ENCODE data around the gene CHL1.

CHL1 gene

DNA sequence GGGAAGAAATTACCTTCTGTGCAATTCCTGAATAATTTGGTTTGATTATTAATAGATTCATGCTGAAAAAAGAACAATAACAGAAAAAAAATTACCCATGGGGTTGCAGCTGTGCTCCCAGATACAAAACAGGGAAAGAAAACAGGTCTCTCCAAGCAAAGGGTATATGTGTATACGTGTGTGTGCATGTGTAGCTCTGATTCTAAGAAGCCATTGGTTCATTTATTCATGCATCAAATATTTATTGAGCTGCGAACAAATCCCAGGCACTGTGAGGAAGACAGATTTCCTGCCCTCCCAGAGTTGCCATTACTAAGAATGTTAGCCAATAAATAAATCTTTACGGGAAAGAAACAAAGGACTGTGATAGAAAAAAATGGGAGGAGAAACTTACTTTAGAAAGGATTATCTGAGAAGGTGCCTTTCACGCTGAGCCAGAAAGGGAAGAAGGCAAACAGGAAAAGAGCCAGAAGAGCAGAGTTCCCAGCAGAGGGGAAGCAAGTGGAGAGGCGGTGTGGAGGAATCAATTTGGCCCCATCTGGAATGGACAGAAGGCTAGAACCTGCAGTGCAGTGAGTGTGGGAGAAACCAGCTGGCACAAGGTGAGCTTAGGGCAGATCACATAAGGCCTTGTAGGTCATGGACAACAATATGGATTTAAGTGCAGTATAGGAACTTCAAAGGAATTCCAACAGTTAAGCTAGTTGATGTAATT, 20.7 kb downstream of the CHL1 start:
- no peak for DNase-seq (ENCODE audit: low spot score)

DNA sequence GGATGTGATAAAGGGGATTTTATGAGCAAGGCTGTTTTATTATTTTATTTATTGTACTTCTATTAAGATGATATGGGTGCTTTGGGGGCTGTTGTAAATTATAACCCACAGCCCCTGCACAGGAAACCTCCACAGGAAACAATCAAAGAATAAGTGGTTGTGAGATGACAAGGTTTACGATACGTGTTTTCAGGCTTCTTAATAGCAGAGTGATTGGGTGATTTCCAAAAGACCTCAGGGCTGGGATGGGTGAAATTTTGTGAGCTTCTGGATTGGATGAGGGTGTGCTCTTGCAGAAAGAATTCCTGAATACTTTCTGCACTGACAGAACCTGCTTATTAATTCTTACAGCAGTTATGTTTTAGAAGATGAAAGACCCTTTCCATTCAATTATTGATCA, 21.4 kb downstream of the CHL1 start:
- DNase-seq (ENCODE audit: low spot score): no peak

- no peak for DNase-seq (ENCODE audit: low spot score)
Observed at GRCh38 chr3:228442-229182, 32.0 kb downstream of the CHL1 start.

DNA sequence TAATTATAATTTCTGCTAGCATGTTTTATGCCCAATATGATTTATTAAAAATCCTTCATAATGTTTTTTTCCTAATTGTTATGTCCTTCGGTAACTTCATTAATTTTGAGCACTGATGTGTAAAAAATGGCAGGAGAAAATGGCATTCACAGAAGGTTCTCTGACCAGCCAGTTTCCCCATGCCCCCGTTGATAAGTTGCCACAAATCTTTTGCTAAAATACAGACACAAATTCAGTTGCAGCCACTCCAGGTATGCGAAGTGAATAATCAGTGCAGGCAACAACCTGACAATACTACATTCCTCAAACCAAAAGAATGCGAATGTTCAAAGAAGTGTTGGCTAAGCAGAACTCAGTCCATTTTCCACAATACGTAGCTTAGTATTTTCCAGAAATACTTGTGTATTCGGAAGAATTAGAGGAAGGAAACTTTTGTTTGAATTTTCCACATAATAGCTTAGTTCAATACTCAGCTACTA, 32.7 kb downstream of the CHL1 start:
- DNase-seq (ENCODE audit: low spot score): no peak

DNA sequence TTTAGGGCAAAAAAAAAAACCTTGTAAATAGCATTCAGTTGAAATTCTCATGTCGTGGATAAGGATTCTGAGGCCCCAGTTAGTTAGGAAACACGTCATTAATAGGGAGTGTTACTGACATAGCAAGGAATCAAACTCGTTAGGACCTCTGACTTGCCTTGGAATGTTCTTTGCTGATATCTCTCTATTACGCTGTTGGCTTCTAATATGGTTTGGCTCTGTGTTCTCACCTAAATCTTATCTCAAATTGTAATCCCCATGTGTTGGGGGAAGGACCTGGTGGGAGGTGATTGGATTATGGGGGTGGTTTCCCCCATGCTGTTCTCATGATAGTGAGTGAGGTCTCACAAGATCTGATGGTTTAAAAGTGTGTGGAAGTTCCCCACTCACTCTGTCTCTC, 40.3 kb downstream of the CHL1 start:
- no peak for DNase-seq (ENCODE audit: low spot score)

- no peak for DNase-seq (ENCODE audit: low spot score)
Observed at GRCh38 chr3:242602-243355, 46.2 kb downstream of the CHL1 start.

DNA sequence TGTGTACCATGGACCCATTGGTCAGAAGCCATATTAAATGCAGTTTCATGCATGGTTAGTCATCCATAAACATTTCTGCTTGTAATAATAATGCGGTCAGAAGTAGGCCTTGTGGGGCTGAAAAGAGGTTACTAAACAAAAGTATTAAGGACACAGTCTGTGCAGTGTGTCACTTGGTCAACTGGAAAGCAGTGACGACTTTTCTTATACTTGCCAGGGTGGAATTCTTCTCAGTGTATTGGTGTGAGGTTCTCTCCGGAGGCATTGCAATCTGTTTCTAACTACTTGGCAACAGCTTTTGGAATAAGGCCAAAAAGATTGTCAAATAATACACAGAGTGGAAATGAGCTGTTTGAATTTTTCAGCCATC, 46.8 kb downstream of the CHL1 start:
- no peak for DNase-seq (ENCODE audit: low spot score)

DNA sequence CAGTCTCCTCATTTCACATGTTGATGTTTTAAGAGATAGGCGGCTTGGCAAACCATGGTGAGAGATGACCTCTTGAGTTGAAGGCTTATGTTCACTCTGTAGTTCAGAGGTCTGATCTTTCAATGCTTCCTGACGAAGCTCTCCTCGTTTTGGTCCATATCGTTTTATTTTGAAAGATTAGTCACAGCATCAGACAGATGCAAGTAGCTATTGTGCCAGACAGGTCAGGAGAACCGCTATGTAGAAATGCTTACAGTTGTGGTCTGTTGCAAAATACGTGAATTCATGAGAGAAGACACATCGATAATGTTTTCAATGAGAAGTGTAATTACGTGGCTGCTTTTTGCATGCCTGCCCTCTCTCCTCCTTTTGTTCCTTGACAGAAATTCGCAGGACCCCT, 47.5 kb downstream of the CHL1 start:
- no peak for DNase-seq (ENCODE audit: low spot score)

DNA sequence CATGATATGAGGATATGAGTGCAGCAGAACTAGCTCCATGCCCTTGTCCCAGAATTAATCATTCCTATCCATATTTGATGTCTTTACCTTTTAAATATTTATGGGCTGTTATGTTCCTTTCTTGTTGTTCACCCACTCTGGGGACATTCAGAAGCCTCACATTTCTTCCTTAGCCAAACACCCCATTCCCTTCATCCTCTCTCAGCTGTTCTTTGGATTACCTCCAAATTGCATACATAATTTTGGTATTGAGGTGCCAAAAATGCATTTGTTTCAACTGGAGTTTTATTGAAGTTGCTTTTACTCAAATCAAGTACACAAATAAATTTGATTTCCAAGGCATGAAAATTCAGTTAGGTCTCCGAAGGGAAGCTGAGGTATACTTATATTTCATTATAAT, 51.4 kb downstream of the CHL1 start:
- no peak for DNase-seq (ENCODE audit: low spot score)

- no peak for DNase-seq (ENCODE audit: low spot score)
Observed at GRCh38 chr3:248864-249520, 52.4 kb downstream of the CHL1 start.

DNA sequence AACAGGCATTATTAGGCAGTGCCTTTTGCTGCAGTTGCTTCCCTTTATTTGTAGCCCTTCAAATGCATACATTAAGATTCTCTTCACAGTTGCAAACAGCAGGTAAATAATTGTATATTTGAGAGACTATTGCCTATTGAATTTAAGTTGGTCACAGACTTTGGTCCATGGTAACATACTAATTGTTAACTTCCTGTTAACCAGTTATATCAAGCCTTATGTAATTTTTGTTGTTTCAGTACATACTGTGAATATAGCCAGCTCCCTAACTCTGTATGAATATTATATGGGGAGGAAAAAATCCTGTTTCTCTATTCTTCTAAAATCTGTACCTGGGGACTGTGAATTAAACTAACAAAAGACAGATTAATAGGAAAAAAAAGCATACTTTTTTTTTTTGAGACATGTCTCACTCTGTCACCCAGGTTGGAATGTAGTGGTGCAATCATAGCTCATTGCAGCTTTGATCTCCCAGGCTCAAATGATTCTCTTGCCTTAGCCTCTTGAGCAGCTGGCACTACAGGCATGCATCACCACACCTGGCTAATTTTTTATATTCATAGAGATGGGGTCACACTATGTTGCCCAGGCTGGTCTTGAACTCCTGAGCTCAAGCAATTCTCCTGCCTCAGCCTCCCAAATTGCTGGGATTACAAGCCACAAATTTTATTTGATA, 53.2 kb downstream of the CHL1 start:
- DNase-seq (ENCODE audit: low spot score): no peak

- DNase-seq (ENCODE audit: low spot score): no peak
Observed at GRCh38 chr3:256501-256900, 59.9 kb downstream of the CHL1 start.

- DNase-seq (ENCODE audit: low spot score): no peak
Observed at GRCh38 chr3:257826-258225, 61.3 kb downstream of the CHL1 start.

DNA sequence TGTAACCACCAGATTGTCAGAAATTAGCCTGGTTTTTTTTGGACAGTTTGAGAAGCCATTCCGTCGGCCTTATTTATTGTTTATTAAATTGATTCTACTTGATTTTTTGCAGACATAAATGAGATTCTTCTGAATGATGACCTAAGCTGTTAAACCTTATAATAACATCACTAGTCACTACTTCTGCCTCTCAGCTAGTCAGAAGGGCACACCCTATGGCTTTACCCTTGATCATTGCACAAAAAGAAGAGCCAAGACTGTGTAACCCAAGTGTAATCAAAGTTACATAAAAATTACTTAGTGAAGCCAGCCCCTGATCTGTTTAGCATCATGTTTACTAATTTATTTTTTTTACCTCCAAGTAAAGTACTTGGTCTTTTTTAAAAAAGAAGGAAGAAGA, 64.3 kb downstream of the CHL1 start:
- no peak for DNase-seq (ENCODE audit: low spot score)

- DNase-seq (ENCODE audit: low spot score): no peak
Observed at GRCh38 chr3:263393-263792, 66.8 kb downstream of the CHL1 start.

GRCh38 chr3:264394-265156, 68.0 kb downstream of the CHL1 start:
- no peak for DNase-seq (ENCODE audit: low spot score)

GRCh38 chr3:267101-267500, 70.5 kb downstream of the CHL1 start:
- no peak for DNase-seq (ENCODE audit: low spot score)

DNA sequence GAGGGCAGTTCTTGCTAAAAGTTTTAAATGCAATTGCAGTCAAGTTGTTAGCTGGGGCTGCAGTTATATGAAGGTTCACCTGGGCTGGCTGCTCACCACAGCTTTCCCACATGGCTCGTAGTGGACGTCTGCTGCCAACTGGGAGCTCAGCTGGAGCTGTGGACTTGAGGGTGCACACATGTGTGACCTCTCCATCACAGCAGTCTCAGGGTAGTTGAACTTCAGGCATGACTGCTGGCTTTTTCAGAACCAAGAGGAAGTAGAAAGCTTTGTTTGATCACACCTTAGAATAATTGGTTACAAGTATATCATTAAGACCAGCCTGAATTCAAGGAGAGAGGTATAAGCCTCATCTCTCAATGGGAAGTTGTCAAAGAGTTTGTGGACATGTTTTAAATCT, 74.1 kb downstream of the CHL1 start:
- no peak for DNase-seq (ENCODE audit: low spot score)

DNA sequence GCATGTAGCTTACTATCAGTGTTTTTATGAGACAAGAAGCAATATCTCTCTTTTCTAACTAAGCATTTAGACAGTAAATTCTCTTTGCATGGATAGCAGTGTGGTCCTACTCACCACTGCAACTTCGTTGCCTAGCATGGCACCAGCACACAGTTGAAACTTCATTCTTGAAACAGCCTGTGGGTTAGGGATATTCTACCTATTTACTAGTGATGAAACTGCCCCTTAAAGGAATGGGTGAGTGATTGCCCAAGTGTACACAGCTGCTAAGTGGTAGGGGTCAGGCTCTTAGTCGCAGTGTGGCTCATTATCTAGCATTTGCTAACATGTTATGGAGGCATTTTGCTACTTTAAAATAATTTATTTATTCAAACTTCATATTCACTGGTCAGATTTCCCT, 78.4 kb downstream of the CHL1 start:
- no peak for DNase-seq (ENCODE audit: low spot score)

GRCh38 chr3:277873-278272, 81.3 kb downstream of the CHL1 start:
- DNase-seq (ENCODE audit: low spot score): no peak

Measured in ecto neural progenitor cell (in vitro differentiated cells).